CD14-positive monocyte (primary cell): Measurements from ENCODE around the gene SMAD2. TPM values are rescaled to one million over a fixed set of nuclear protein-coding genes. Genes with fewer than 3 reads are reported as not detected.

Source experiments
- DNase-seq, 3 donors: peaks; one replicate each; pipeline ENCODE4 v3.0.0-alpha.2; 2011 to 2022
- H2AFZ ChIP-seq: 2 replicates; pipeline ENCODE4 v1.6.0; 2012; ENCODE audit warnings: mild to moderate bottlenecking, low read depth, low read length, inconsistent platforms; ENCODE audit not compliant: insufficient read depth, poor library complexity, severe bottlenecking
- H3K27ac ChIP-seq, 2 donors: 1 replicate in 1 of 2; 2 replicates in 1 of 2; pipeline ENCODE4 v1.5.1; 2012 to 2013; ENCODE audit warnings: low read length in 2 of 2, control low read depth in 1 of 2, inconsistent platforms in 1 of 2, low read depth in 1 of 2, mild to moderate bottlenecking in 1 of 2
- H3K27me3 ChIP-seq, 2 donors: one replicate each; pipeline versions ENCODE4 v1.6.0 to v1.6.1; 2011 to 2013; ENCODE audit warnings: low read length in 2 of 2; ENCODE audit not compliant: control insufficient read depth in 2 of 2, insufficient read depth in 2 of 2
- H3K36me3 ChIP-seq, 2 donors: replicated peaks in 1 of 2; 1 replicate in 1 of 2; 2 replicates in 1 of 2; pipeline versions ENCODE4 v1.5.1 to v1.6.1; 2012 to 2013; ENCODE audit warnings: low read length in 2 of 2, control low read depth in 1 of 2, inconsistent platforms in 1 of 2, mild to moderate bottlenecking in 1 of 2; ENCODE audit not compliant: insufficient read depth in 2 of 2, control insufficient read depth in 1 of 2
- H3K4me1 ChIP-seq, 2 donors: 1 replicate in 1 of 2; 2 replicates in 1 of 2; pipeline versions ENCODE4 v1.5.1 to v1.6.1; 2012 to 2013; ENCODE audit warnings: low read length in 2 of 2, control low read depth in 1 of 2, inconsistent platforms in 1 of 2, mild to moderate bottlenecking in 1 of 2, moderate library complexity in 1 of 2; ENCODE audit not compliant: insufficient read depth in 2 of 2, control insufficient read depth in 1 of 2
- H3K4me2 ChIP-seq: replicated peaks from 2 replicates; pipeline ENCODE3; 2012; ENCODE audit warnings: low read length, moderate library complexity, mild to moderate bottlenecking; ENCODE audit not compliant: poor library complexity, severe bottlenecking; ENCODE audit errors: extremely low read depth
- H3K4me3 ChIP-seq, 3 experiments: fragments of 200-600 bp in 1 of 3; sonication (generic) in 1 of 3; replicated peaks in 1 of 3; 1 replicate in 2 of 3; 2 replicates in 1 of 3; pipeline ENCODE4 v1.5.1; 2011 to 2013; ENCODE audit warnings: low read length in 3 of 3, mild to moderate bottlenecking in 3 of 3, control low read depth in 2 of 3, low read depth in 2 of 3, inconsistent platforms in 1 of 3, moderate library complexity in 1 of 3
- H3K79me2 ChIP-seq: 2 replicates; pipeline ENCODE4 v1.6.0; 2012; ENCODE audit warnings: mild to moderate bottlenecking, control low read depth, inconsistent platforms, low read length, moderate library complexity; ENCODE audit not compliant: insufficient read depth
- H3K9ac ChIP-seq: 2 replicates; pipeline ENCODE4 v1.6.0; 2017; ENCODE audit warnings: low read length, mild to moderate bottlenecking; ENCODE audit not compliant: insufficient read depth, poor library complexity, severe bottlenecking
- H3K9me3 ChIP-seq, 2 donors: replicated peaks in 1 of 2; 1 replicate in 1 of 2; 2 replicates in 1 of 2; pipeline versions ENCODE4 v1.5.1 to v1.6.1; 2012 to 2013; ENCODE audit warnings: low read length in 2 of 2, control low read depth in 1 of 2; ENCODE audit not compliant: control insufficient read depth in 1 of 2, insufficient read depth in 1 of 2
- H4K20me1 ChIP-seq: 2 replicates; pipeline ENCODE4 v1.6.0; 2012; ENCODE audit warnings: mild to moderate bottlenecking, low read length, control low read depth, moderate library complexity; ENCODE audit not compliant: insufficient read depth
- H3K27ac Mint-ChIP-seq, 7 donors: one replicate each; pipeline ENCODE4 v1.8.0; 2020; ENCODE audit warnings: mild to moderate bottlenecking in 7 of 7, mixed read lengths in 7 of 7, moderate library complexity in 6 of 7, inconsistent platforms in 2 of 7
- H3K27me3 Mint-ChIP-seq, 3 donors: one replicate each; pipeline ENCODE4 v1.8.0; 2021 to 2022; ENCODE audit warnings: low read depth in 3 of 3, mild to moderate bottlenecking in 3 of 3, mixed read lengths in 3 of 3, moderate library complexity in 3 of 3, inconsistent platforms in 1 of 3
- H3K36me3 Mint-ChIP-seq, 2 donors: one replicate each; pipeline ENCODE4 v1.8.0; 2020; ENCODE audit warnings: mixed read lengths in 2 of 2, inconsistent platforms in 1 of 2, mild to moderate bottlenecking in 1 of 2
- H3K4me1 Mint-ChIP-seq: one replicate; pipeline ENCODE4 v1.8.0; 2020; ENCODE audit warnings: mild to moderate bottlenecking, mixed read lengths
- H3K4me3 Mint-ChIP-seq, 2 donors: one replicate each; pipeline ENCODE4 v1.8.0; 2020; ENCODE audit warnings: mild to moderate bottlenecking in 2 of 2, mixed read lengths in 2 of 2, moderate library complexity in 1 of 2
- H3K9me3 Mint-ChIP-seq, 7 donors: one replicate each; pipeline ENCODE4 v1.8.0; 2020 to 2022; ENCODE audit warnings: mixed read lengths in 7 of 7, mild to moderate bottlenecking in 6 of 7, moderate library complexity in 6 of 7, inconsistent platforms in 2 of 7
- WGBS: methylation state at CpG from one replicate; pipeline ENCODE4 v1.1.5; 2013; ENCODE audit warnings: missing lambda C conversion rate; ENCODE audit not compliant: insufficient coverage; 5-methylcytosine and 5-hydroxymethylcytosine counted together
- intact Hi-C, 2 donors: fragments of 100-400 bp; cut with micrococcal nuclease; formaldehyde crosslinking; loops; one replicate each; pipeline versions ENCODE4 v1.15.0 to v1.15.1; 2023
- polyA plus RNA-seq, 3 donors: library from polyadenylated mRNA; depleted of rRNA in 1 of 3; unstranded in 2 of 3; stranded (reverse) in 1 of 3; fragments of 300-500 nt in 2 of 3; fragments of >200 nt in 1 of 3; fragmentation: Illumina TruSeq in 2 of 3; gene quantifications; 1 replicate in 2 of 3; 2 replicates in 1 of 3; pipeline ENCODE4 v1.2.3, GENCODE V29; 2012 to 2021
- TF ChIP-seq, protein P1 (sequence below): fragments of 200-600 bp; IDR thresholded peaks from one replicate; pipeline ENCODE4 v1.8.0; 2022; ENCODE audit warnings: antibody characterized with exemption, mild to moderate bottlenecking

Gene SMAD2
- polyA plus RNA-seq, 3 donors: 48.1 to 72.6 (median 70.6) TPM

DNA sequence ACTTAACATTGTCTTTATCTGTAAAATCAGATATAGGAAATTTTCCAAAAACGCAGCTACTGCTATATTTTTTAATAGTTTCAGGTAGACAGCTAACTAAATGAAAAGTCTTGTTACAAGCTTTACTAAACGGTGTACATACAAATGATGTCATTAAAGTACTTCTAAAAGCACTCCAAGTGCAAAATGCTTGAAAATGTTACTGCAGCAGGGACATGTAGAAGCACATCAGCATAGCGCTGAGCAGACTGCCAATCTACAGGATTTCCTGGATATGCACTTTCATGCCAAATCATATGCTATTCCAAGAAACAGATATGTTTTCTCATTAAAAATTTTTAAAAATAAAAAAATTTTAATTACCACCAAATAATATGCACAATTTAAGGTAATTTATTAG, 61.7 kb downstream of the SMAD2 start:
- Mint-ChIP-seq H3K4me3 (no peak overlapping the region), H3K4me1 (no peaks in the 10 kb centered on the region)
- TF ChIP-seq, protein P1, sequence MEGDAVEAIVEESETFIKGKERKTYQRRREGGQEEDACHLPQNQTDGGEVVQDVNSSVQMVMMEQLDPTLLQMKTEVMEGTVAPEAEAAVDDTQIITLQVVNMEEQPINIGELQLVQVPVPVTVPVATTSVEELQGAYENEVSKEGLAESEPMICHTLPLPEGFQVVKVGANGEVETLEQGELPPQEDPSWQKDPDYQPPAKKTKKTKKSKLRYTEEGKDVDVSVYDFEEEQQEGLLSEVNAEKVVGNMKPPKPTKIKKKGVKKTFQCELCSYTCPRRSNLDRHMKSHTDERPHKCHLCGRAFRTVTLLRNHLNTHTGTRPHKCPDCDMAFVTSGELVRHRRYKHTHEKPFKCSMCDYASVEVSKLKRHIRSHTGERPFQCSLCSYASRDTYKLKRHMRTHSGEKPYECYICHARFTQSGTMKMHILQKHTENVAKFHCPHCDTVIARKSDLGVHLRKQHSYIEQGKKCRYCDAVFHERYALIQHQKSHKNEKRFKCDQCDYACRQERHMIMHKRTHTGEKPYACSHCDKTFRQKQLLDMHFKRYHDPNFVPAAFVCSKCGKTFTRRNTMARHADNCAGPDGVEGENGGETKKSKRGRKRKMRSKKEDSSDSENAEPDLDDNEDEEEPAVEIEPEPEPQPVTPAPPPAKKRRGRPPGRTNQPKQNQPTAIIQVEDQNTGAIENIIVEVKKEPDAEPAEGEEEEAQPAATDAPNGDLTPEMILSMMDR: no peak

DNA sequence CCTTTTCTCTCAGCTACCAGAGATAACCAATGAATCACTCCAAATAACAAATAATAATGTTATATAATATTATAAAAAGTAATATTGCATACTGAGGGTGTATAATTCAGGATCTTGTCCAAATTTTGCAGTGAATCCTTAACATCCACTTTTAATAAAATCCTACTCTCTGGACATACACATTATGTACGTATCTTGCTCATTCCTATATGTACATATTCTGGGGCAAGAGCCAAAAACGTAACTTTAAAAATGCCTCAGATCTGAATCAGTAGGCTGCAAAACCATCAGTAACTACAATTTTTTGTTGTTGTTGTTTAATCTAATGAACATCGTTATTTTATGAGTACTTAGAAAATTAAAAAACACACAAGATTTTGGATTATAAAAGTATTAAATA, 65.3 kb downstream of the SMAD2 start:
- no peak overlapping the region for H3K27ac Mint-ChIP-seq
- H3K9me3 Mint-ChIP-seq: peaks cover 0 to 5% (median 0%) of the 10 kb centered on the region in 7 donors
- no peaks in the 10 kb centered on the region for H3K27me3 Mint-ChIP-seq
- H3K27me3 ChIP-seq: no peaks in the 10 kb centered on the region
- H3K4me1 Mint-ChIP-seq: no peaks in the 10 kb centered on the region
- DNase-seq: no peak
- WGBS: no CpG with 5 or more reads among the region's 3 CpGs
- H3K9ac ChIP-seq: no peak overlapping the region
- no peaks in the 10 kb centered on the region for H3K4me1 ChIP-seq
- TF ChIP-seq, protein P1: no peak
- intact Hi-C loops: no loop called here
- H3K27ac ChIP-seq: no peak overlapping the region
- H3K79me2 ChIP-seq: peaks cover 1% of the 10 kb centered on the region
- peaks cover 18% of the 10 kb centered on the region for H4K20me1 ChIP-seq
- no peak overlapping the region for H3K4me3 Mint-ChIP-seq
- H3K36me3 Mint-ChIP-seq: peaks cover 66 to 76% of the 10 kb centered on the region in 2 donors
- H3K4me3 ChIP-seq: no peak overlapping the region
- H3K36me3 ChIP-seq: peaks cover 63 to 88% of the 10 kb centered on the region in 2 donors
- no peak overlapping the region for H2AFZ ChIP-seq
- H3K9me3 ChIP-seq: peaks cover 0 to under 1% of the 10 kb centered on the region in 2 donors
- no peak overlapping the region for H3K4me2 ChIP-seq

More for the DNA sequence above, 61.7 kb downstream of the SMAD2 start:
- H3K27ac Mint-ChIP-seq: no peak overlapping the region
- Histone ChIP-seq H3K27ac (no peak overlapping the region), H3K4me1 (no peaks in the 10 kb centered on the region), H2AFZ (no peak overlapping the region), H4K20me1 (peaks cover 54% of the 10 kb centered on the region), H3K9ac (no peak overlapping the region), H3K4me3 (no peak overlapping the region), H3K36me3 (peaks cover 53 to 74% of the 10 kb centered on the region in 2 donors), H3K79me2 (peaks cover 31% of the 10 kb centered on the region), H3K9me3 (no peaks in the 10 kb centered on the region), H3K4me2 (no peak overlapping the region), H3K27me3 (no peaks in the 10 kb centered on the region)
- H3K9me3 Mint-ChIP-seq: no peaks in the 10 kb centered on the region
- intact Hi-C loops: no loop called here
- DNase-seq: no peak
- no peaks in the 10 kb centered on the region for H3K27me3 Mint-ChIP-seq
- peaks cover 52 to 59% of the 10 kb centered on the region in 2 donors for H3K36me3 Mint-ChIP-seq
- 100% methylated on average over 1 of the region's 3 CpGs for WGBS
